Activated CD4-positive, alpha-beta T cell treated with anti-CD3 and anti-CD28 coated beads, Interleukin-2, Interleukin-4, amounts not matched to agents 100 ng/mL and 50 ng/mL, durations not matched to agents 16 hours and 8 hours (primary cell): ENCODE results near the gene KATNIP.

Experiments used
- DNase-seq: peaks from one replicate; pipeline ENCODE4 v3.0.0-alpha.2; 2020; ENCODE audit warnings: low spot score

The KATNIP gene

DNA sequence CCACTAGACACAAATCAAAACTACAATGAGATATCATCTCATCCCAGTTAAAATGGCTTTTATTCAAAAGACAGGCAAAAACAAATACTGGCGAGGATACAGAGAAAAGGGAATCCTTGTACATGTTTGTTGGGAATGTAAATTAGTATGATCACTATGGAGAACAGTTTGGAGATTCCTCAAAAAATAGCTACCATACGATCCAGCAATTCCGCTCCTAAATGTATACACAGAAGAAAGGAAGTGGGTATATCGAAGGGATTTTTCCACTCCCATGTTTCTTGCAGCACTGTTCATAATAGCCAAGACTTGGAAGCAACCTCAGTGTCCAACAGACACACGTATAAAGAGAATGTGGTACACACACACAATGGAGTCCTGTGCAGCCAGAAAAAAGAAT, 35.3 kb downstream of the KATNIP start:
- DNase-seq = no peak

DNA sequence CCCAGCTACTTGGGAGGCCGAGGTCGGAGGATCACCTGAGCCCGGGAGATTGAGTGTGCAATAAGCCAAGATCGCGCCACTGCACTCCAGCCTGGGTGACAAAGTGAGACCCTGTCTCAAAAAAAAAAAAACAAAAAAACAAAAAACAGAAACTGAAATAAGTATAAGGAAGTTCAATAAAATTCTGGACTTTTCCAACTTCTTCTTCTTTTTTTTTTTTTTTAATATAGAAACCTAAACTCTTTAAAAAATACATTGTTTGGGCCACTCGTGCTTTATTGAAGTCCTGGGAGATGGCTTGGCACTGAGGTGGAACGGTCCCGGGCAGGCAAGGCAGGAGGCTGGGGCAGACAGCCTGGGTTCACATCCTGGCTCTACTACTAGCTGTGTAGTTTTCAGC, 36.8 kb downstream of the KATNIP start:
- no peak for DNase-seq

- DNase-seq = no peak
Measured at GRCh38 chr16:27588057-27588456, 38.1 kb downstream of the KATNIP start.

DNA sequence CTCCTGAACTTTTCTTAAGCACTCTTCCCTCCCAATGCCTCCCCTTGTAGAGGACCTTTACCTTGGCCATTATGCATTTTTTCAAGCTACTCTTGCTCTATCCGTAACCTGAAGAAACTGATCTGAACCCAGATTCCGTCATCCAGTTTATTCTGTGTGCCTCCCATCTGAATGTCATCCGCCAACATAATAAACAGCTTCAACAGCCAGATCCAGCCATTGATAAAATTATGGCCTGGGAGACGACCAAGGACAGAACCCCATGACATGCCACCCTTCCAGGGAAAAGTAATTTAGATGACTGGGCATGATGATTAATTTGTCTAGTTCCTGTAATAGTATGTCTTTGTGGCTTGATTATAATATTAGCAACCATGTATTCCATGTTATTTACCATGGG, 41.9 kb downstream of the KATNIP start:
- DNase-seq = no peak

- no peak for DNase-seq
Measured at GRCh38 chr16:27595475-27595874, 45.5 kb downstream of the KATNIP start.

DNA sequence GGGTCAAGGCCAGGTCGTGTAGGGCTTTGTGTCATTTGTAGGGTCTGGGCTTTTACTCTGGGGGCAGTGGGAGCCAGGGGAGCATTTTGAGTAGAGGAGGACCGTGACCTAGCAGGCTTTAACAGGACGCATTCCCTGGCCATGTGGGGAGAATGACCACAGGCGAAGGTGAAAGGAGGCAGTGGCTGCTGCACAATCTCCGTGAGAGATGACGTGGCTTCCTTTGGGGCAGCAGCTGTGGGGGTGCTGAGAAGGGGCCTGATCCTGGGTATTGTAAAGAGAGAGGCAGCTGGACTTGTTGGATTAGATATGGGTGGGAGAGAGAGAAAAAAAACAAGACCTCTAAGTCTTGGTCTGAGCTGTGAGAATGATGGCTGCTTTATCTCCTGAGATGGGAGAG, 46.0 kb downstream of the KATNIP start:
- DNase-seq = no peak

- DNase-seq = no peak
Measured at GRCh38 chr16:27596411-27596810, 46.5 kb downstream of the KATNIP start.

DNA sequence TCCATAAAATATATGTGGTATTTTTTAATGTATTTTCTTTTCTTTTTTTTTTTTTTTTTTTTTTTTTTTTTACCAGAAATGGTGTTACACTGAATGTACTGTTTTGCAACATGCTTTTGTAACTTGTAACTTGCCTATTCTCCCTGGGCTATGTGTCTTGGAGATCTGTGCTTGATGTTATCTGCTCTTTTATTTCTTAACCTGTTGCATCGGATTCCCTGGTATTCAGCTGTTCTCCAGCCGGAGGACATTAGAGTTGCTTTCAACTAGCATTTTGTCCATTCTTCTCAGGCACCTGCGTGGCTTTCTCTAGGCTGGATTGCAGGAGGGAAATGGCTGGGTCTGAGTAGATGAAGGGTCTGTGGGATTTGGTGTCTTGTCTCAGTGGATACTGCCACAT, 47.4 kb downstream of the KATNIP start:
- DNase-seq = no peak

DNA sequence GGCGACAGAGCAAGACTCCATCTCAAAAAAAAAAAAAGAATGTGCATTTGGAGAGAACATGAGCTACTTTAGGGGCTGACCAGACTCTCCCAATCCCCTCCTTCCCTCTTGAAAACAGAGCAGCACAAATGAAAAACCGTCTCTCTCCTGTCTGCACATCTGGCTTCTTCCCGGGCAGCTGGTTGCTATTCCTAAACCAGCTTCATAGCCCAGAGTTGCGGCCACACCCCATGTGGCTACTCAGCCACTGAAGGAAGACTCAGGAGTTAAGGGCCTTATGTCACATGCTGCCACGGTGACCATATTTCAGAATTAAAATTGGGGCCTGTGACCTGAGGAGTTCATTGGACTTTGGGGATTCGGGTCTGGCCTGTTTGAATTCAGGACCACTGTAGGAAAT, 48.3 kb downstream of the KATNIP start:
- no peak for DNase-seq

DNA sequence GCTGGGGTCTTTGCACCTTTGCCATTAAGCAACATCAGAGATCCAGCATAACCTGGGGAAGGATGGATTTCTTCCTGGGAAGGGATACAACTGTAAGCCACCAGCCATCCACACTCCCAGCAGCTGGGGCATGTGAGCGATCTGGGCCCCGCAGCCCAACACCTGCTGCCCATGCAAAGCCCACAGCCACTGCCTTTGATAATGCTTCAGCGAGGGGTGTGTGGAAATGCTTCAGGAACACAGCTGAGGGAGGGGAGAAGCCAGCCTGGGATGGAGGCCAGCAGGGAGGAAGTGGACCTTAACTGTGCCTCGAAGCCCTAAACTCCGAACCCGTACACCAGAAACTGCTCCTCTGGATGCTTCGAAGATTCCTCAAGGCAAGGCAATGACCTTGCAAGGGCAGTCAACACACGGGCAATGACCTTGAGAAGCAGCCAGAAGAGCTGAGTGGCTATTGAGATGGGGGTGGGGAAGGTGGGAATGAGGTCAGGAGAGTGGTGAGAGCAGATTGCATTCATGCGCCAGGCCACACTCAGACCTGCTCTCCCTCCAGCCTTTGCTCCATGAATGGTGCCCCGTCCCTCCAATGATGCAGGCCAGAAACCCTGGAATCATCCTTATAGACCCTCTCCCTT, 49.1 kb downstream of the KATNIP start:
- DNase-seq = no peak

- DNase-seq = no peak
Measured at GRCh38 chr16:27599606-27600005, 49.7 kb downstream of the KATNIP start.
